Measurements from ENCODE around the gene PTGER4. TPM values are rescaled to one million over a fixed set of nuclear protein-coding genes. Genes with fewer than 3 reads are reported as not detected.

PTGER4 gene
- total RNA-seq, 1 experiment from 2014 or later: 15.7 TPM

DNA sequence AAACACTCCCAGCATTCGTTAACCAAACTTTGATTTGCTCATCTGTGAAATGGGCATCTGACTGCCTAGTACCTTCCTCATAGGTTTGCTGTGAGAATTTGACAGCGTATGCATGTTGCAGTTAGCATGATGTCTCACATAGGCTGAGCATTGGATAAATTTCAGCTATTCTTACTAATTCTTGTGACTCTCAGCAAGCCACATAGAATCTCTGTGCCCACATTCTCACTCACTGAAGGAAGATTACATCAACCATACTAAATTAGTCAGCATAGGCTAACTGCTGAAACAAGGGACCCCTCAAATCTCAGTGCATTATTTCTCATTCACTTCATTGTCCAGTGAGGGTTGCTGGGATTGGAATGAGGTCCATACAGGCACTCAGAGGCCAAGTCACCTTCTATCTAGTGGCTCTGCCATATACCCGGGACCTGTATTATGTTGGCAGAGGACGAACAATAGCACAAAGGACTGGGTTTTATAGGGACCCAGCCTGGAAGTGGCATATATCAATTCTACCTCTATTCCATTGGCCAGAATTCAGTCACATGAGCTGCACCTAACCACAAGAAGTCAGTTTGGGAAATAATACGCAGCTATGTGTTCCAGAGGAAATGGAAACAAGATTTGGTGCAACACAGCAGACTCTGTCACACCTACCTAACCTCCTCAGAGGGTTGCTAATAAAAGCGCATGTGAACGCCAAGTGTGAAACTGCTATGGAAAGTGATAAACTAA, 4.2 kb upstream of the PTGER4 start:
- H4K20me1 ChIP-seq (ENCODE audit: insufficient read depth): no peaks in the 10 kb centered on the region
- H3K4me2 ChIP-seq: no peak overlapping the region
- no peak overlapping the region for H2AFZ ChIP-seq
- no peaks in the 10 kb centered on the region for H3K9me2 ChIP-seq (ENCODE audit: insufficient read depth)
- no peak for DNase-seq
- intact Hi-C loops (cut with micrococcal nuclease; ENCODE audit: unreplicated experiment): loop anchor here (5.0 kb wide), 3 partner anchors 33 to 918 kb away; no protein-coding TSS in a partner anchor
- POLR2A ChIA-PET (ENCODE audit: unreplicated experiment): interaction anchor here (0.5 to 0.6 kb wide), 2 partner anchors 151 to 1262 kb away, joined by 3 to 7 read pairs; no protein-coding TSS in a partner anchor
- BruUV-seq (replicated peaks): no TSS peak
- H3F3A ChIP-seq (ENCODE audit: insufficient read depth, low read depth): peaks cover 15% of the 10 kb centered on the region
- H3K4me1 ChIP-seq (replicated peaks; ENCODE audit: insufficient read depth): peaks cover 24% of the 10 kb centered on the region
- no peak overlapping the region for H3K4me3 ChIP-seq
- H3K79me2 ChIP-seq (ENCODE audit: low read depth): peaks cover 6% of the 10 kb centered on the region
- H3K36me3 ChIP-seq (ENCODE audit: low read depth): no peaks in the 10 kb centered on the region
- TF ChIP-seq, protein P1, sequence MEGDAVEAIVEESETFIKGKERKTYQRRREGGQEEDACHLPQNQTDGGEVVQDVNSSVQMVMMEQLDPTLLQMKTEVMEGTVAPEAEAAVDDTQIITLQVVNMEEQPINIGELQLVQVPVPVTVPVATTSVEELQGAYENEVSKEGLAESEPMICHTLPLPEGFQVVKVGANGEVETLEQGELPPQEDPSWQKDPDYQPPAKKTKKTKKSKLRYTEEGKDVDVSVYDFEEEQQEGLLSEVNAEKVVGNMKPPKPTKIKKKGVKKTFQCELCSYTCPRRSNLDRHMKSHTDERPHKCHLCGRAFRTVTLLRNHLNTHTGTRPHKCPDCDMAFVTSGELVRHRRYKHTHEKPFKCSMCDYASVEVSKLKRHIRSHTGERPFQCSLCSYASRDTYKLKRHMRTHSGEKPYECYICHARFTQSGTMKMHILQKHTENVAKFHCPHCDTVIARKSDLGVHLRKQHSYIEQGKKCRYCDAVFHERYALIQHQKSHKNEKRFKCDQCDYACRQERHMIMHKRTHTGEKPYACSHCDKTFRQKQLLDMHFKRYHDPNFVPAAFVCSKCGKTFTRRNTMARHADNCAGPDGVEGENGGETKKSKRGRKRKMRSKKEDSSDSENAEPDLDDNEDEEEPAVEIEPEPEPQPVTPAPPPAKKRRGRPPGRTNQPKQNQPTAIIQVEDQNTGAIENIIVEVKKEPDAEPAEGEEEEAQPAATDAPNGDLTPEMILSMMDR (conservative IDR thresholded peaks at IDR 0.05): no peak
- TF ChIP-seq EZH2 (IDR thresholded peaks at IDR 0.05; ENCODE audit: low read depth): no peak
- no peak overlapping the region for H3K27ac ChIP-seq
- CTCF ChIA-PET: no interaction called here
- no peaks in the 10 kb centered on the region for H3K9me3 ChIP-seq (ENCODE audit: insufficient read depth, low read depth)
- no peaks in the 10 kb centered on the region for H3K27me3 ChIP-seq (ENCODE audit: insufficient read depth, low read depth)

DNA sequence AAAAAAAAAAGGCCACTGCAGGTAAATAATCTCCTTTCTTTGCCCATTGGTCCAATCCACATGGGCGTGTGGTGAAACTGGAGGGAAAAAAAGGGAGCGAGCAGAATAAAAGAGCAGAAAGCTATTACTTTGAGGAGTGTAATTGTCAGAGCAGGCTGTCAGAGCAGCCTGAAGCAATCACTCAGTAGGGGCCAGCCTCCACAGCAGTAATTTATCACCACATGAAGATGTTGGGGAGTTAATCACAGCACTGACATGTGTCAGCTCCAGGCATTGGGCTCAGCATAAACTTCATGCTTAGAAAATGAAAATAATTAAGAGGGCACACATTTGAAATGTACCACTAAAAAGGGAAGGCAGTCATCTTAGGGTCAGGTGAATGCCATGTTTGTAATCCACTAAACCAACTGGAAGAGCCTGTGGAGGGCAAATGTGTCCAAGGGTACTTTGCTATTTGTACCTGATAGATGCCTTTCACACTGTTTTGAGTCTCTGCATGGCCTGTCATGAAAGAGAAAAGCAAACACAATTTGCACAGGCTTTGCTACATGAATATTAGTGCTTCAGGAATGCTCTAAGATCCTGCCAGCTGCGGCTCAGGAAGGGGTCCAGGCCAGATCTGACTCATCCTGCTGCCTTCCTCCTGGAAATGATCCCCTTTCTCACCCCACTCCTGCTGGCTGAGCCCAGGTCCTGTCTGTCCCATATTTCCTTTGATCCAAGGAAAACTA, 2.9 kb upstream of the PTGER4 start:
- Histone ChIP-seq H3K4me1 (replicated peaks; ENCODE audit: insufficient read depth) (peaks cover 29% of the 10 kb centered on the region), H3K4me3 (peak overlapping the region; percentile 76; the same call in 1 of the 2 replicates), H3K27ac (peak overlapping the region; percentile 93), H3K9me2 (ENCODE audit: insufficient read depth) (no peaks in the 10 kb centered on the region), H3K4me2 (peak overlapping the region; percentile 99), H3F3A (ENCODE audit: insufficient read depth, low read depth) (peaks cover 15% of the 10 kb centered on the region), H3K9me3 (ENCODE audit: insufficient read depth, low read depth) (no peaks in the 10 kb centered on the region), H3K79me2 (ENCODE audit: low read depth) (peaks cover 18% of the 10 kb centered on the region), H4K20me1 (ENCODE audit: insufficient read depth) (no peaks in the 10 kb centered on the region), H2AFZ (peak overlapping the region; percentile 35; the same call in 1 of the 2 replicates), H3K36me3 (ENCODE audit: low read depth) (no peaks in the 10 kb centered on the region), H3K27me3 (ENCODE audit: insufficient read depth, low read depth) (no peaks in the 10 kb centered on the region)
- peak; percentile 68 to 78 for DNase-seq
- no peak for TF ChIP-seq EZH2 (IDR thresholded peaks at IDR 0.05; ENCODE audit: low read depth)
- TF ChIP-seq, protein P1 (conservative IDR thresholded peaks at IDR 0.05): no peak
- intact Hi-C loops (cut with micrococcal nuclease; ENCODE audit: unreplicated experiment): loop anchor here (5.0 kb wide), 3 partner anchors 34 to 919 kb away; no protein-coding TSS in a partner anchor
- no TSS peak for BruUV-seq (replicated peaks)
- ChIA-PET CTCF (interaction anchor here (1.2 kb wide), 1 partner anchor 11 kb away, joined by 3 read pairs; no protein-coding TSS in a partner anchor), POLR2A (ENCODE audit: unreplicated experiment) (interaction anchor here (0.6 to 0.7 kb wide), 3 partner anchors 17 to 1182 kb away, joined by 4 to 8 read pairs (median 7); no protein-coding TSS in a partner anchor)

DNA sequence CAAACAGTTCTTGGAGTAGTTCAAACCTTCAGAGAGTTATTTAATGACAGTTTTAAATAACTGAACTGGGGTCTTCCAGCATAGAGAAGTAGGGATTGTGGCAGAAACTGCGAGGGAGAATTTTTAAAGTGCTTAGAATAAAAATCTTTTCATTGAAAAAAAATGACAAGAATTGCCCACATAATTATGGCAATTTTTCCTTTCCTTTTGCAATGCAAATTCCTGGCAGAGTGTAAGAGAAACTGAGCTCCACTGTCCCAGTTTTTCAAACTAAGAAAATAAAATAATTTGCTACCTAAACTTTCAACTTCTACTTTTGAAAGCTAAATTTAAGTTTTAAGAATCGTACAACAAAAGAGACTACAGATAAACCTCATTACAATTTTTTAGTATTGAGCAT, 2.3 kb upstream of the PTGER4 start:
- Histone ChIP-seq H2AFZ (peak overlapping the region; percentile 35; the same call in 1 of the 2 replicates), H3K36me3 (ENCODE audit: low read depth) (no peaks in the 10 kb centered on the region), H3K9me3 (ENCODE audit: insufficient read depth, low read depth) (no peaks in the 10 kb centered on the region), H3K79me2 (ENCODE audit: low read depth) (peaks cover 25% of the 10 kb centered on the region), H3K27ac (peak overlapping the region; percentile 93), H4K20me1 (ENCODE audit: insufficient read depth) (no peaks in the 10 kb centered on the region), H3F3A (ENCODE audit: insufficient read depth, low read depth) (peaks cover 15% of the 10 kb centered on the region), H3K4me3 (peak overlapping the region; percentile 76), H3K9me2 (ENCODE audit: insufficient read depth) (no peaks in the 10 kb centered on the region), H3K27me3 (ENCODE audit: insufficient read depth, low read depth) (no peaks in the 10 kb centered on the region), H3K4me2 (peak overlapping the region; percentile 99), H3K4me1 (replicated peaks; ENCODE audit: insufficient read depth) (peaks cover 35% of the 10 kb centered on the region)
- ChIA-PET POLR2A (ENCODE audit: unreplicated experiment) (interaction anchor here (0.5 to 0.8 kb wide), 5 partner anchors 125 to 703 kb away, joined by 3 to 7 read pairs (median 4); no protein-coding TSS in a partner anchor), CTCF (interaction anchor here (0.6 to 1.2 kb wide), 2 partner anchors 12 to 90 kb away, joined by 3 read pairs; no protein-coding TSS in a partner anchor)
- no TSS peak for BruUV-seq (replicated peaks)
- TF ChIP-seq, protein P1 (conservative IDR thresholded peaks at IDR 0.05): no peak
- no peak for TF ChIP-seq EZH2 (IDR thresholded peaks at IDR 0.05; ENCODE audit: low read depth)
- intact Hi-C loops (cut with micrococcal nuclease; ENCODE audit: unreplicated experiment): loop anchor here (5.0 kb wide), 3 partner anchors 35 to 920 kb away; no protein-coding TSS in a partner anchor
- DNase-seq: no peak

All from PC-9 (cell line).